ENCODE measurements around the gene ZNF701.
"Not testable (repeated sequence)": the region's sequence is repeated elsewhere in the genome, so short reads cannot be mapped to it uniquely, and the experiment has no call there.

ZNF701 gene

DNA sequence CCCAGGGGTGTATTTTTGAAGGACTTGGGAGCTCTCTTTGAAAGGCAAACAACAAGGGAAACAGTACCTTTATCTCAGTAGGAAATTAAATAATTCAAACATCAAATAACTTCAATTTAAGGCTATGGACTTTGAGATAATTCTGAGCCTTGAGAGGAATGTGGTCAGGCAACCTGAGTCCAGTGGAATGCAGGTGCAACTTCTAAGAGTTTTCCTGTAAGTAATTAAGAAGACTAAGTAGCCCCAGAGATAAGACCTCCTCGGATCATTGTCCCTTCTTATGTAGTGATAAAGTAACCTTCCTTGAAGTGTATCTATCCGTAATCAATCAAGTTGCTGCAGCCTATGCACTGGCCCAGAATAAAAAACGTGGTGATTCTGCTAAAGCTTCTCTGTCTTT, 29.2 kb downstream of the ZNF701 start:
- POLR2A ChIA-PET: no interaction called here
- CTCF ChIA-PET: no interaction called here
- DNase-seq (ENCODE audit: extremely low spot score): no peak

GRCh38 chr19:52600639-52601024, 30.5 kb downstream of the ZNF701 start:
- no peak for DNase-seq (ENCODE audit: extremely low spot score)
- POLR2A ChIA-PET: no interaction called here
- TF ChIP-seq LEF1 (IDR thresholded peaks at IDR 0.05; ENCODE audit: borderline replicate concordance) (no peak), HDGF (IDR thresholded peaks at IDR 0.05; ENCODE audit: borderline replicate concordance) (no peak), FOXM1 (IDR thresholded peaks at IDR 0.05; ENCODE audit: borderline replicate concordance) (no peak), SP1 (IDR thresholded peaks at IDR 0.05) (no peak), ZNF384 (IDR thresholded peaks at IDR 0.05) (no peak), L3MBTL2 (conservative IDR thresholded peaks at IDR 0.05) (no peak), CTBP1 (IDR thresholded peaks at IDR 0.05; ENCODE audit: borderline replicate concordance) (no peak), FOXA1 (IDR thresholded peaks at IDR 0.05) (no peak), BHLHE40 (IDR thresholded peaks at IDR 0.05; ENCODE audit: borderline replicate concordance) (no peak), PKNOX1 (IDR thresholded peaks at IDR 0.05) (no peak), ELF4 (IDR thresholded peaks at IDR 0.05) (no peak)
- CTCF ChIA-PET: no interaction called here

More for the DNA sequence above, 29.2 kb downstream of the ZNF701 start:
- TF ChIP-seq ARNT (IDR thresholded peaks at IDR 0.05) (no peak), HDGF (IDR thresholded peaks at IDR 0.05; ENCODE audit: borderline replicate concordance) (no peak)

DNA sequence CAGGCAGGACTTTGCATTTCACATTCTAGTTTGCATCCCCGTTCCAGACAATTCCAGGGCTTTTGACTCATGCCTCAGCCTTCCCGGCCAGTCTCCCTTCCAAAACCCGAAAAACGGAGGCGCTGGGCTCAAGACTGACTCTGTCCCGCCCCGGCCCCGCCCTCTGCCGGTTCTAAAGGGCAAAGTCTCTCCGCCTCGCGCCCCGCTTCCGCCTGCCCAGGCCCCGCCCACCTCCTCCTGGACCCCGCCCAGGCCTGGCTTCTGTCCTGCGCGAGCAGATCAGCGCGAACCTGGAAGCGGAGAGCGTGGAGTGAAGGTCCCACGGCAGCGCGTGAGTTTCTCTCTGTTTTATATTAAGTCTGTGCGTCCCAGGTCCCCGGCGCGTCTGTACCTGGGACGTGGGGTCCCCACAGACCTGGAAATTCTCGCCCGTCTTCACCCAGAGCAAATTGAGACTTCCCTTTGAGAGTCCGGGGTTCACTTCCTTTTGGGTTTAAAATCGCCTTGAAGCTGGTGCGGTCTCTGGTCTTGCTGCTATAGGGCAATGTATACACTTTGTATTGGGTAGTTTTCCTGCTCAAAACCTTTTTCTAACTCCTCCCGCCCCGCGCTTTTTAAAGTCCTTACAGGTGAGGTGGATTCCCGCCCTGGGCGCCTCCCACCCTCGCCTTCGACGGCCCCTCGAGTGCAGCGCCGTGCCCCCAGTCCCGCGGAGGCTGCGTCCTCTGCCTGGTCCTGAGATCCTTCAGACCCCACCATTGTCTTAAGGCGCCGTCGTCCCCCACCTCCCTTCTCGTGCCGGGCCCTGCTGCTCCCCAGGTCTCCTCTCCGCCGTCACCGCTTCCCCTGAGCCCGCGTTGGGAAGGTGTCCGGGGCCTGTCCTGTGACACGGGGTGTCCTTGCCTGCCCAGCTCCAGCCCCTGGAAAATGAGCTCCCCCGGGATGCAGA, 31.2 kb downstream of the ZNF701 start:
- ChIA-PET CTCF (no interaction called here), POLR2A (no interaction called here)
- peak; percentile 45 for DNase-seq (ENCODE audit: extremely low spot score)
- TF ChIP-seq HDGF (IDR thresholded peaks at IDR 0.05; ENCODE audit: borderline replicate concordance): no peak
- TF ChIP-seq SUZ12 (IDR thresholded peaks at IDR 0.05): no peak
- no peak for TF ChIP-seq L3MBTL2 (conservative IDR thresholded peaks at IDR 0.05)
- no peak for TF ChIP-seq ELF4 (IDR thresholded peaks at IDR 0.05)
- no peak for TF ChIP-seq BHLHE40 (IDR thresholded peaks at IDR 0.05; ENCODE audit: borderline replicate concordance)
- TF ChIP-seq PKNOX1 (IDR thresholded peaks at IDR 0.05): no peak
- TF ChIP-seq FOXA1 (IDR thresholded peaks at IDR 0.05): no peak
- TF ChIP-seq ARNT (IDR thresholded peaks at IDR 0.05): no peak
- no peak for TF ChIP-seq CTBP1 (IDR thresholded peaks at IDR 0.05; ENCODE audit: borderline replicate concordance)
- TF ChIP-seq SP1 (IDR thresholded peaks at IDR 0.05): no peak
- TF ChIP-seq TARDBP (IDR thresholded peaks at IDR 0.05): no peak
- TF ChIP-seq NFRKB (IDR thresholded peaks at IDR 0.05): no peak
- TF ChIP-seq FOXK2 (IDR thresholded peaks at IDR 0.05): no peak
- TF ChIP-seq LEF1 (IDR thresholded peaks at IDR 0.05; ENCODE audit: borderline replicate concordance): no peak
- TF ChIP-seq ZNF384 (IDR thresholded peaks at IDR 0.05): no peak

DNA sequence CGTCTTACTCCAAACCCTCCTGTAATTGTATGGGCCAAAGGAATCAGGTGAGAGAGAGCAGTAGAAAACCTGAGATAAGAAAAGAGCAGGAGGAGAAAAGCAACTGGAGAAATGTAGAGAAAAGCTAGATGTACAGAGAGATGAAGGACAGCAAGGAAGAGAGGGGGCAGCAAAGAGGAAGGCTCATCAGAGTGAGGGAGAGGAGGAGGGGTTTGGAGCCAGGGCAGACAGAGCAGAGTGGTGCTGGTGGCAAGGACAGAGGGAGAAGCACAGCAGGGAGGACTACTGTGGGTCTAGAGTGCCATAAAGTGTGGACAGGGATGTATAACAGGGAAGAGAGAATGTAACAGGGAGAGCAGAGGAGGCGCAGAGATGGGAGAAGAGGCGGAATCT, 31.9 kb downstream of the ZNF701 start:
- POLR2A ChIA-PET; CTCF ChIA-PET; DNase-seq (ENCODE audit: extremely low spot score): not testable (repeated sequence)

DNA sequence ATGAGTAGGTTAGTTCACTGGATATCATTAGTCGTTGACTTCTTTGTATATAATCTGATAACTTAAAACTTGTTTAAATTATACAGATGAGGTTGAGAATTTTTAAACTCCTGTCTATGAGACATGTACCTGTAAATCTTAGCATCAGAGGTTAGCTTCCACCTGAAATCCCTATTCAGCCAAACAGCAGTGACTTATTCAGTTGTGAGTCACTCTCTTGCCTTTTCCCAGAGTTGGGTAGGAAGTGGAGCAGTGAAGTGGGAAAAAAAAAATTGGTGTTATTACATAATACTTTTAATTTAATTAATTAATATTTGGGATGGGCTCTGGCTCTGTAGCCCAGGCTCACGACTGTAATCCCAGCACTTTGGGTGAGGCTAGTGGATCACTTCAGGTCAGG, 32.9 kb downstream of the ZNF701 start:
- TF ChIP-seq SUZ12 (IDR thresholded peaks at IDR 0.05): no peak
- no peak for TF ChIP-seq SP1 (IDR thresholded peaks at IDR 0.05)
- TF ChIP-seq NFRKB (IDR thresholded peaks at IDR 0.05): no peak
- POLR2A ChIA-PET: no interaction called here
- no peak for DNase-seq (ENCODE audit: extremely low spot score)
- CTCF ChIA-PET: no interaction called here

- TF ChIP-seq FOXA1 (IDR thresholded peaks at IDR 0.05) (no peak), ZNF384 (IDR thresholded peaks at IDR 0.05) (no peak), ARNT (IDR thresholded peaks at IDR 0.05) (no peak), NFRKB (IDR thresholded peaks at IDR 0.05) (no peak), FOXK2 (IDR thresholded peaks at IDR 0.05) (no peak), SUZ12 (IDR thresholded peaks at IDR 0.05) (no peak), SP1 (IDR thresholded peaks at IDR 0.05) (no peak), CTBP1 (IDR thresholded peaks at IDR 0.05; ENCODE audit: borderline replicate concordance) (no peak), TARDBP (IDR thresholded peaks at IDR 0.05) (no peak)
- no peak for DNase-seq (ENCODE audit: extremely low spot score)
- CTCF ChIA-PET: no interaction called here
- POLR2A ChIA-PET: no interaction called here
Observed at GRCh38 chr19:52603558-52604207, 33.6 kb downstream of the ZNF701 start.

DNA sequence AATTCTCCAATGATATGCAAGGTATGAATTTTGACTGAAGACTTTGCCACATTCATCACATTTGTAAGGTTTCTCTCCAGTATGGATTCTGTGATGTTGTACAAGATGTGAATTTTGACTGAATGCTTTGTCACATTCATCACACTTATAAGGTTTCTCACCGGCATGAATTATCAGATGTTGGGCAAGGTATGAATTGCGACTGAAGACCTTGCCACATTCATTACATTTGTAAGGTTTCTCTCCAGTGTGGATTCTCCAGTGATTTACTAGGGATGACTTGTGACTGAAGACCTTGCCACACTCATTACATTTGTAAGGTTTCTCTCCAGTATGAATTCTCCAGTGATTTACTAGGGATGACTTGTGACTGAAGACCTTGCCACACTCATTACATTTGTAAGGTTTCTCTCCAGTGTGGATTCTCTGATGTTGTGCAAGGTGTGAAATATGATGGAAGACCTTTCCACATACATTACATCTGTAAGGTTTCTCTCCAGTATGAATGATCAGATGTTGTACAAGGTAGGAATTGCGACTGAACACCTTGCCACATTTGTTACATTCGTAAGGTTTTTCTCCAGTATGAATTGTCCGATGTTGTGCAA, 43.3 kb downstream of the ZNF701 start:
- POLR2A ChIA-PET: no interaction called here
- CTCF ChIA-PET: no interaction called here

More for the DNA sequence above, 43.3 kb downstream of the ZNF701 start:
- DNase-seq (ENCODE audit: extremely low spot score): no peak
- no peak for TF ChIP-seq SUZ12 (IDR thresholded peaks at IDR 0.05)
- TF ChIP-seq ARNT (IDR thresholded peaks at IDR 0.05): no peak
- TF ChIP-seq FOXK2 (IDR thresholded peaks at IDR 0.05): no peak
- TF ChIP-seq FOXA1 (IDR thresholded peaks at IDR 0.05): no peak
- TF ChIP-seq ELF4 (IDR thresholded peaks at IDR 0.05): no peak
- TF ChIP-seq L3MBTL2 (conservative IDR thresholded peaks at IDR 0.05): no peak
- TF ChIP-seq TARDBP (IDR thresholded peaks at IDR 0.05): no peak
- TF ChIP-seq SP1 (IDR thresholded peaks at IDR 0.05): no peak
- no peak for TF ChIP-seq CTBP1 (IDR thresholded peaks at IDR 0.05; ENCODE audit: borderline replicate concordance)
- TF ChIP-seq FOXM1 (IDR thresholded peaks at IDR 0.05; ENCODE audit: borderline replicate concordance): no peak
- TF ChIP-seq PKNOX1 (IDR thresholded peaks at IDR 0.05): no peak
- TF ChIP-seq BHLHE40 (IDR thresholded peaks at IDR 0.05; ENCODE audit: borderline replicate concordance): no peak
- no peak for TF ChIP-seq NFRKB (IDR thresholded peaks at IDR 0.05)
- TF ChIP-seq ZNF384 (IDR thresholded peaks at IDR 0.05): no peak
- TF ChIP-seq LEF1 (IDR thresholded peaks at IDR 0.05; ENCODE audit: borderline replicate concordance): no peak

All from HEK293T (cell line).